GM19468 (cell line): Measurements from ENCODE around the gene TRAK1.

ENCODE experiments used
- ATAC-seq: cut with Tn5 transposase; IDR thresholded peaks from one replicate; pipeline ENCODE4 v1.9.1; 2021; ENCODE audit warnings: mild to moderate bottlenecking, moderate library complexity, moderate number of reproducible peaks; ENCODE audit not compliant: unreplicated experiment; ENCODE audit errors: extremely low read depth

TRAK1 gene

GRCh38 chr3:42066516-42067181 is 24.5 kb upstream of the TRAK1 start:
- no peak for ATAC-seq

GRCh38 chr3:42067326-42067725 is 23.8 kb upstream of the TRAK1 start:
- ATAC-seq: peak; percentile 84

GRCh38 chr3:42068303-42069088 is 22.7 kb upstream of the TRAK1 start:
- no peak for ATAC-seq

- no peak for ATAC-seq
Measured at GRCh38 chr3:42070089-42070488, 21.1 kb upstream of the TRAK1 start.

- ATAC-seq: no peak
Measured at GRCh38 chr3:42070524-42070923, 20.6 kb upstream of the TRAK1 start.

GRCh38 chr3:42071904-42072812 is 19.0 kb upstream of the TRAK1 start:
- ATAC-seq: no peak

- ATAC-seq: no peak
Measured at GRCh38 chr3:42072831-42073301, 18.3 kb upstream of the TRAK1 start.

GRCh38 chr3:42077785-42078184 is 13.4 kb upstream of the TRAK1 start:
- no peak for ATAC-seq

- no peak for ATAC-seq
Measured at GRCh38 chr3:42078677-42079076, 12.5 kb upstream of the TRAK1 start.

GRCh38 chr3:42079701-42080452 is 11.3 kb upstream of the TRAK1 start:
- no peak for ATAC-seq

GRCh38 chr3:42080453-42080872 is 10.7 kb upstream of the TRAK1 start:
- no peak for ATAC-seq

- ATAC-seq: no peak
Measured at GRCh38 chr3:42081838-42082473, 9.2 kb upstream of the TRAK1 start.

GRCh38 chr3:42084586-42084985 is 6.6 kb upstream of the TRAK1 start:
- no peak for ATAC-seq

- no peak for ATAC-seq
Measured at GRCh38 chr3:42085641-42086376, 5.3 kb upstream of the TRAK1 start.

GRCh38 chr3:42088803-42089530 is 2.2 kb upstream of the TRAK1 start:
- no peak for ATAC-seq

- no peak for ATAC-seq
Measured at GRCh38 chr3:42092006-42092405, 849 bp downstream of the TRAK1 start.

- no peak for ATAC-seq
Measured at GRCh38 chr3:42094128-42094527, 3.0 kb downstream of the TRAK1 start.
